Left renal pelvis (tissue), 4 donors: ENCODE data around the gene FAM161B. TPM values are rescaled to one million over a fixed set of nuclear protein-coding genes. Genes with fewer than 3 reads are reported as not detected.
"Not testable (repeated sequence)": the region's sequence is repeated elsewhere in the genome, so short reads cannot be mapped to it uniquely, and the experiment has no call there.

ENCODE experiments used
- DNase-seq, 4 donors: peaks; one replicate each; pipeline ENCODE4 v3.0.0-alpha.2; 2013; ENCODE audit warnings: low read depth in 4 of 4, low spot score in 3 of 4
- polyA plus RNA-seq, 4 donors: library from polyadenylated mRNA; unstranded; fragments of 120-200 nt; gene quantifications; one replicate each; pipeline ENCODE4 v1.2.1, GENCODE V29; 2013; ENCODE audit not compliant: insufficient read length in 4 of 4

Gene FAM161B
- polyA plus RNA-seq, result 10 to 100 TPM; 11.5 to 14.2 (median 13.1) TPM

DNA sequence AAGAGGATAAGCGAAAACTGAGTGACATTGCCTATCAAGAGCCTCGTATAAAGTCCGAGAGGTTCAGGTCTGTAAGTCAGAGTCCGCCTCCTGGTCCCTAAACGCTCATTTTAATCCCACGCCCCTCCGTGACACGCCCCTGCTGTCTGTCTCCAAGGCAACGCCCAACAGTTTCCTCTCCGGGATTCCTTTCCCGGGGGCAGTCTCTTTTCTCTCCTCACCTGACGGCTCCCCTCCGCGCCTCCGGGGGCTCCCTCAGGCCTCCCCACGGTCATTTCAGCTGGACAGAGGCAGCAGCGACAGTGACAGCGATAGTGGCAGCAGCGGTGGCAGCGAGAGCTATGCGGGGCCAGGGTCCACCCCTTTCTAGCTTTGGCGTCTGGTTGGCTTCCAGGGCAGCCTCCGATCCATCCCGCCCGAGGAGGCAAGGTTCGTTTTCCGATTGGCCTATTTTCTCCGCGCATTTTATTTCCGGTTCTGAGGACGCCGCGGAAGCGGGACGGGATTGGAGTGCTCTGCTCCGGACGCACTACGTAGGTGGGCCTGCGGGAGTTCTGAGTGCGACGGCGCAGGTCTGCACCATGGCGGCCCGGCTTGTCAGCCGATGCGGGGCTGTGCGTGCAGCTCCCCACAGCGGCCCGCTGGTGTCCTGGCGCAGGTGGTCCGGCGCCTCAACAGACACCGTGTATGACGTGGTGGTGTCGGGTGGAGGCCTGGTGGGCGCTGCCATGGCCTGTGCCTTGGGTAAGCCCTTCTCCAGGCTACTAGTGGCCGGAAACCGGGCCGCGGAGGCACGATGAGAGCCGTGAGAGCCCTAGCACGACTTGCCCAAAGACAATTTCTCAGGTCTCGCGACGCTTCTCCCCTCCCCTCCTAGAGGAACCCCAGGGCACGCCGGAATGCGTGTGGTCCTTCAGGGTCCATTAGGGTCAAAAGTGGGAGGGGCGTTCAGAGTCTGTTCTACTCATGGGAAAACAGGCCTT lies at the start of gene FAM161B, which contains the start of gene COQ6:
TSS of gene FAM161B (minus strand) at position 343 of the 983 bp plus-strand sequence. CDS start at position 275, 68 bp downstream.
TSS of gene COQ6 (plus strand) at position 551 of the 983 bp plus-strand sequence. CDS start at position 582, 31 bp downstream.
- DNase-seq, result peak; percentile 91 to 97 (median 94)

DNA sequence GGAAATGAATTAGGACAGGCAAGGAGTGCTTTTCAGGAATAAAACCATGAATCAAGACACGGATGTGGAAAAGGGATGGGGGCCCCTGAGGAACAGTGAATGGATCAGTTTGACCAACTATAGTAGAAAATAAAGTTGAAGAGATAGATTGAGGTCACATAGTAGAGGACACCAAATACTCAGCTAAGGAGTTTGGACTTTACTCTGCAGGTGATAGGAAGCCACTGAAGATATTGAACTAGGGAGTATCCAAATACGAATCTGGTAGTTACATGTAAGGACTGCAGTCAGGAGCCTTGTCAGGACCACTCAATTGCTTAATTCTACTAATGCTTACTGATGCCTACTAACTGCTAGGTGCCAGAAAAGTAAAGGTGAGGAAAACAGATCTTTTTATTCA lies 48.8 kb upstream of the FAM161B start:
- DNase-seq, result no peak

GRCh38 chr14:73997944-73998447 lies 48.1 kb upstream of the FAM161B start:
- DNase-seq, result no peak

- DNase-seq, result no peak
Measured at GRCh38 chr14:73997108-73997943, 47.4 kb upstream of the FAM161B start.

- DNase-seq, result no peak
Measured at GRCh38 chr14:73996731-73997107, 46.8 kb upstream of the FAM161B start.

DNA sequence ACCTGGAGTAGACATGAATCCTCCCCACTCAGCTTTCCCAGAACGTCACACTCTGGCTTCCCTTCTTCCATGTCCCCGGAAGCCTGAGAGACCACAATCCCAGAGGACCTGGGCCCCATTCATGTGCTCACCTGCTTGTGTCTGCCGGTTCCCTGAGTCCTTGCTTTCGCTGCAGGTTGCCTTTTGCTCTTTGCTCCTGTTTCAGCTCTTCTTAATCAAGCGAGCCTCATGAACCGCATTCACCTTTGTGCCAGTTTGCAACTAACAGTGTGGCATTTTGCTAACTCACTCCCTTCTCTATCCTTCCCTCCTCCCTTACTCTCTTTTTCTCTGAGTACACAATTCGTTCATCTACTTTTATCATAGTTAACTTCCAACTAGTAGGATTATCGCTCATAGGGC lies 46.1 kb upstream of the FAM161B start:
- DNase-seq, result no peak

DNA sequence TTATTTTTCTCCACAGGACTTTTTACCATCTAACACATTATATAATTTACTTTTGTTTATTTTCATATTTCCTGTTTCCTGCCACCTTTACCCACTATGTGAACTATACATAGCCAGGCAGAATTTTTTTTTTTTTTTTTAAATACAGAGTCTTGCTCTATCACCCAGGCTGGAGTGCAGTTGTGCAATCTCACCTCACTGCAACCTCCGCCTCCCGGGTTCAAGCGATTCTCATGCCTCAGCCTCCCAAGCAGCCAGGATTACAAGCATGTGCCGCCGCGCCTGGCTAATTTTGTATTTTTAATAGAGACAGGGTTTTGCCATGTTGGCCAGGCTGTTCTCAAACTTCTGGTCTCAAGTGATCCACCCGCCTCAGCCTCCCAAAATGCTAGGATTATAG lies 45.0 kb upstream of the FAM161B start:
- not testable (repeated sequence) for DNase-seq

DNA sequence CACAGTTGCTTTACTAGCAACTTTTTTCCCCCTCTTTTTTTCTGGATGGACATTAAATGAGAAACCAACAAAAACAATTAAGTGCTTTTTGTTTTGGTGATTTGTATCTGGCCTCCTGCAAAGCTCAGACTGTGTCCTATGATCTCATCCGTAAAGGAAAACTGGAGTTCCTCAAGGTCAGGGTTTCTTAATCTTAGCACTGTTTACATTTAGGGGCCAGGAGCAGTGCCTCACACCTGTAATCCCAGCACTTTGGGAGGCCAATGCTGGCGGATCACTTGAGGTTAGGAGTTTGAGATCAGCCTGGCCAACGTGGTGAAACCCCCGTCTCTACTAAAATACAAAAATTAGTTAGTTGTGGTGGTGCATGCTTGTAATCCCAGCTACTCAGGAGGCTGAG lies 41.2 kb upstream of the FAM161B start:
- no peak for DNase-seq

DNA sequence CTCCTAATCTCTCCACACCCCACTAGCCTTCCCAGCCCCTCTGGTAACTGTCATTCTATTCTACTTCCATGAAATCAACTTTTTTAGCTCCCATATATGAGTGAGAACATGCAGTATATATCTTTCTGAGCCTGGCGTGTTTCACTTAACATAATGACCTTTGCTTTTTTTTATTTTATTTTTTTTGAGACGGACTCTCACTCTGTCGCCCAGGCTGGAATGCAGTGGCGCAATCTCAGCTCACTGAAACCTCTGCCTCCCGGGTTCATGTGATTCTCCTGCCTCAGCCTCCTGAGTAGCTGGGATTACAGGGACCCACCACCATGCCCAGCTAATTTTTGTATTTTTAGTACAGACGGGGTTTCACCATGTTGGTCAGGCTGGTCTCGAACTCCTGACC lies 38.8 kb upstream of the FAM161B start:
- DNase-seq, result not testable (repeated sequence)

GRCh38 chr14:73988065-73988464 lies 38.2 kb upstream of the FAM161B start:
- no peak for DNase-seq

DNA sequence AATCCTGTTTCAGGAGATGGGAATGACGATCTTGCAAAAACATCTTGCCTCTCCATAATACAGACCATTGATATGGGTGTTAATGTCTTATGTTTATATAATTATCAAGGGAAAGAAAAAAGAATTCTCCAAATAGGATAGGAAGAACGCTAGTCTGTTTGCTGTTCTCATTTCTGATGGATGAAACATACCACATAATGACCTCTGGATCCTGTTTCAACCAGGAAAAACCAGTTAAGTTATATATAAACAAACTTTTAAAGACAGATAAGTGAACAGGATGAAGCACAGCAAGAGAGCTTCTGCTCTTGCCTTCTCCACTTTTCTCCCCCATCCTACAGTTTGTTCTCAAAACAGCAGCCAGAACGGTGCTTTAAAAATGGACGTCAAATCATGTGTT lies 28.0 kb upstream of the FAM161B start:
- no peak for DNase-seq

DNA sequence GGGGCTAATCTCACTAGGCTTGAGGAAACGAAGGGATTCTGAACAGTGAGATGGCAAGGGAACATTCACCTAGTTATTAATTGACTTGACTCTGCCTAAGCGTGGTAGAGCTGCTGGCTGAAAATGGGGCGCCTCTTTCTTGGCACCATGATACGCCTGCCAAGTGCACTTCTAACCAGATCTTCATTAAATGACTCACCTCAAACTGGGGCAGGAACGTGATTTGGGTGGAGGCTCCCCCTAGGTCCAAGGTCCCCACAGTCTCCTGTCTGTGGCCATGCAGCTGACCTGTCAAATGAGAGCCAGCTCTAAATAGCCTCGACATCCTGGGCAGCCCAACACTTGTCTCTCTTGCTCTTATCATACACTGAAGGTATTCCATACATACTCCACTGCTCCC lies 26.2 kb upstream of the FAM161B start:
- no peak for DNase-seq

- DNase-seq, result no peak
Measured at GRCh38 chr14:73973497-73973896, 23.6 kb upstream of the FAM161B start.

DNA sequence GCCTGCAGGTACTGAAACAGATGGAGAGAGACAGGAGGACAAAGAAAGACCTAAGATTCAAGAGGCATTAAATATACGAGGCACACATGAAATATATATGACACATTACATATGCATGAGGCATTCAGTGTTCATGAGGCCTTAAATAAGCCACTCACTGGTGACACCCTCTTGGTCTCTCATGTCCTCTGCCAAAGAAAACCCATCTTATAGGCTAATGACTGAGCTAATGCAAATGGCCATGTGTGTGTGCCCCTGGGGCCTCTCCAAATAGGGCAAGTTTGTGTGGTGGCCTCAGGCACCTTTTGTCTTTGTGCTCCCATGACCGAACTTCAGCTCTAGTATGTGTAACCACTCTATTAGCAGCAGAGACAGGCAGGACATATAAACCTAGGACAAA lies 19.0 kb upstream of the FAM161B start:
- DNase-seq, result no peak

- DNase-seq, result no peak
Measured at GRCh38 chr14:73965216-73965615, 15.3 kb upstream of the FAM161B start.

- DNase-seq, result no peak
Measured at GRCh38 chr14:73961192-73961591, 11.3 kb upstream of the FAM161B start.

DNA sequence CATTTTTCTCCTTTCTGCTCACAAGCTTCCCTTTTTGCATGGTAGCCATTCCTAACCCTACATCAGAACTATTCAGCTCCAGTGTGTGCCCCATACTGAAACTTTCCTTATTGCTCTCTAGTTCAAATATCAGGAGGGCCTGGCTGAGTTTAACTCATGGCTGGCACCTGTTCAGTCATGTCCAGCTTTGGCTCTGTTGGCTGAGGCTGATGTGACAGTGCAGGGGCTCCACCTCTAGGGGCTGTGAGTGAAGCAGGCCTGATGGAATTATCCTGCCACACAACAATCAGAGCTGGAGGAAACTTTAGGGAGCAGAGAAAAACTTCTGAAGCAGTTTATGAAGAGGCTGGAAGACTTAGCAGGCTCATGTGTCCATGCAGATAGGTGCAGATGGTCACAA lies 8.7 kb upstream of the FAM161B start:
- no peak for DNase-seq

DNA sequence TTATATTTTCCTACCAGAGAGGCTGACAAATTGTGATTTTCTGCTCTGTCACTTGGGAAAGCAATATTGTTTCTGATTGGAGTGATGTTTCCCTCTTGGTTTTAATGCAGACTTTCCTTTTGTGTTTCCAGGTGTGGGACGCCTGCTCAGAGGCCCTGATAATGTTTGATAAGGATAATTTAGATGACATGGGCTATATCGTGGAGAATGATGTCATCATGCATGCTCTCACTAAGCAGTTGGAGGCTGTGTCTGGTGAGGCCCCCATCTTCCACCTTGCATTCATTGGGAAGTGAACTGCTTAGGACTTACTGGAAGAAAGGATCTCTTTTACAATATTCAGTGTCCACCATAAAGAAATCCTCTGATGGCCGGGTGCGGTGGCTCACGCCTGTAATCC lies 5.8 kb upstream of the FAM161B start:
- no peak for DNase-seq

GRCh38 chr14:73953731-73954130 lies 3.8 kb upstream of the FAM161B start:
- DNase-seq, result no peak

DNA sequence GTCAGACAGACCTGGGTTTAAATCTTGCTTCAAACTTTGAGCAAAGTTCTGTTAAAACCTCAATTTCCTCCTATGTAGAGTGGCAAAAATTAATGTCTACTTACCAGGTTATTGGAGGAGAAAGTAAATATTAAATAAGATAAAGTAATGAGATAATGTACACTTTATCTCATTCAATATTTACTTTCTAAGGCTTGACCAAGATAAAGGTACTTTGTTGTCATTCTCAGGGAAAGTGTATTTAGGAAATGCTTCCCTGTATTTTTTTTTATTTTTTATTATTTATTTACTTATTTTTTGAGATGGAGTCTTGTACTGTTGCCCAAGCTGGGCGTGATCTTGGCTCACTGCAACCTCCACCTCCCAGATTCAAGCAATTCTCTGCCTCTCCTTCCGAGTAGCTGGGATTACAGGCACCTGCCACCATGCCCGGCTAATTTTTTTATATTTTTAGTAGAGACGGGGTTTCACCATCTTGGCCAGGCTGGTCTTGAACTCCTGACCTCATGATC lies 4.7 kb downstream of the FAM161B start:
- no peak for DNase-seq
